Measurements from ENCODE around the gene RNF151. TPM values are rescaled to one million over a fixed set of nuclear protein-coding genes. Genes with fewer than 3 reads are reported as not detected.

RNF151 gene
- total RNA-seq, 1 experiment from 2014 or later, result not detected

GRCh38 chr16:1978476-1979120, 11.9 kb downstream of the RNF151 start:
- CTCF ChIA-PET, result no interaction called here
- ATAC-seq (no peak), DNase-seq (ENCODE audit: low read depth, low spot score) (no peak)
- no peak overlapping the region for H3K27ac ChIP-seq (ENCODE audit: low read length)
- peaks cover 36% of the 10 kb centered on the region for H3K4me1 ChIP-seq (ENCODE audit: control insufficient read depth, insufficient read depth, low read length)
- H3K9me3 ChIP-seq (ENCODE audit: control insufficient read depth, insufficient read depth, low read depth, low read length), result no peaks in the 10 kb centered on the region
- no peaks in the 10 kb centered on the region; the same call in 1 of the 2 replicates for H3K36me3 ChIP-seq (ENCODE audit: control insufficient read depth, insufficient read depth, low read length)
- no peaks in the 10 kb centered on the region for H3K27me3 ChIP-seq (ENCODE audit: control insufficient read depth, insufficient read depth, low read length)
- TF ChIP-seq CTCF (IDR thresholded peaks at IDR 0.05) (no peak), TCF7L2 (IDR thresholded peaks at IDR 0.05; ENCODE audit: low read depth, low read length) (no peak)
- intact Hi-C loops (cut with micrococcal nuclease; ENCODE audit: unreplicated experiment) (no loop called here), in situ Hi-C loops (cut with HindIII; ENCODE audit: low pct_unique_long_range_greater_than_20kb, low sequenced_read_pairs) (no loop called here)
- H3K4me3 ChIP-seq (ENCODE audit: low read depth in 2 of 2, low read length in 2 of 2), result no peak overlapping the region
- POLR2A ChIA-PET, result interaction anchor here (0.5 to 0.7 kb wide), 2 partner anchors 8 to 9 kb away, joined by 3 read pairs; no protein-coding TSS in a partner anchor
- no TSS peak for BruUV-seq (replicated peaks)

GRCh38 chr16:1979271-1980029, 12.8 kb downstream of the RNF151 start:
- ATAC-seq, result peak; percentile 24
- no TSS peak for BruUV-seq (replicated peaks)

GRCh38 chr16:1980030-1980769, 13.5 kb downstream of the RNF151 start:
- ATAC-seq (no peak), DNase-seq (ENCODE audit: low read depth, low spot score) (no peak)
- no peaks in the 10 kb centered on the region for H3K9me3 ChIP-seq (ENCODE audit: control insufficient read depth, insufficient read depth, low read depth, low read length)
- peak overlapping the region in 1 of 2 experiments; percentile 11; a peak in 1 of 4 replicates for H3K4me3 ChIP-seq (ENCODE audit: low read depth in 2 of 2, low read length in 2 of 2)
- TF ChIP-seq, protein P1, sequence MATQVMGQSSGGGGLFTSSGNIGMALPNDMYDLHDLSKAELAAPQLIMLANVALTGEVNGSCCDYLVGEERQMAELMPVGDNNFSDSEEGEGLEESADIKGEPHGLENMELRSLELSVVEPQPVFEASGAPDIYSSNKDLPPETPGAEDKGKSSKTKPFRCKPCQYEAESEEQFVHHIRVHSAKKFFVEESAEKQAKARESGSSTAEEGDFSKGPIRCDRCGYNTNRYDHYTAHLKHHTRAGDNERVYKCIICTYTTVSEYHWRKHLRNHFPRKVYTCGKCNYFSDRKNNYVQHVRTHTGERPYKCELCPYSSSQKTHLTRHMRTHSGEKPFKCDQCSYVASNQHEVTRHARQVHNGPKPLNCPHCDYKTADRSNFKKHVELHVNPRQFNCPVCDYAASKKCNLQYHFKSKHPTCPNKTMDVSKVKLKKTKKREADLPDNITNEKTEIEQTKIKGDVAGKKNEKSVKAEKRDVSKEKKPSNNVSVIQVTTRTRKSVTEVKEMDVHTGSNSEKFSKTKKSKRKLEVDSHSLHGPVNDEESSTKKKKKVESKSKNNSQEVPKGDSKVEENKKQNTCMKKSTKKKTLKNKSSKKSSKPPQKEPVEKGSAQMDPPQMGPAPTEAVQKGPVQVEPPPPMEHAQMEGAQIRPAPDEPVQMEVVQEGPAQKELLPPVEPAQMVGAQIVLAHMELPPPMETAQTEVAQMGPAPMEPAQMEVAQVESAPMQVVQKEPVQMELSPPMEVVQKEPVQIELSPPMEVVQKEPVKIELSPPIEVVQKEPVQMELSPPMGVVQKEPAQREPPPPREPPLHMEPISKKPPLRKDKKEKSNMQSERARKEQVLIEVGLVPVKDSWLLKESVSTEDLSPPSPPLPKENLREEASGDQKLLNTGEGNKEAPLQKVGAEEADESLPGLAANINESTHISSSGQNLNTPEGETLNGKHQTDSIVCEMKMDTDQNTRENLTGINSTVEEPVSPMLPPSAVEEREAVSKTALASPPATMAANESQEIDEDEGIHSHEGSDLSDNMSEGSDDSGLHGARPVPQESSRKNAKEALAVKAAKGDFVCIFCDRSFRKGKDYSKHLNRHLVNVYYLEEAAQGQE (IDR thresholded peaks at IDR 0.05; ENCODE audit: insufficient read depth in 1 of 2, low read depth in 2 of 2, low read length in 1 of 2), result no peak
- TF ChIP-seq POLR2AphosphoS5 (IDR thresholded peaks at IDR 0.05; ENCODE audit: low read depth, low read length) (no peak), CTCF (IDR thresholded peaks at IDR 0.05) (no peak), SIN3A (IDR thresholded peaks at IDR 0.05; ENCODE audit: borderline replicate concordance, insufficient read depth, low read depth, low read length) (no peak), TCF7L2 (IDR thresholded peaks at IDR 0.05; ENCODE audit: low read depth, low read length) (no peak)
- ChIA-PET POLR2A (no interaction called here), CTCF (no interaction called here)
- H3K36me3 ChIP-seq (ENCODE audit: control insufficient read depth, insufficient read depth, low read length), result peaks cover 7% of the 10 kb centered on the region; the same call in 1 of the 2 replicates
- peaks cover 39% of the 10 kb centered on the region for H3K4me1 ChIP-seq (ENCODE audit: control insufficient read depth, insufficient read depth, low read length)
- no TSS peak for BruUV-seq (replicated peaks)
- intact Hi-C loops (cut with micrococcal nuclease; ENCODE audit: unreplicated experiment), result no loop called here
- H3K27me3 ChIP-seq (ENCODE audit: control insufficient read depth, insufficient read depth, low read length), result no peaks in the 10 kb centered on the region
- H3K27ac ChIP-seq (ENCODE audit: low read length), result no peak overlapping the region
- in situ Hi-C loops (cut with HindIII; ENCODE audit: low pct_unique_long_range_greater_than_20kb, low sequenced_read_pairs), result no loop called here

More at GRCh38 chr16:1979271-1980029, 12.8 kb downstream of the RNF151 start:
- H3K9me3 ChIP-seq (ENCODE audit: control insufficient read depth, insufficient read depth, low read depth, low read length), result no peaks in the 10 kb centered on the region
- H3K27me3 ChIP-seq (ENCODE audit: control insufficient read depth, insufficient read depth, low read length), result no peaks in the 10 kb centered on the region
- TF ChIP-seq POLR2AphosphoS5 (IDR thresholded peaks at IDR 0.05; ENCODE audit: low read depth, low read length) (peak; percentile 41; the same call in 1 of the 2 replicates), SIN3A (IDR thresholded peaks at IDR 0.05; ENCODE audit: borderline replicate concordance, insufficient read depth, low read depth, low read length) (no peak)
- in situ Hi-C loops (cut with HindIII; ENCODE audit: low pct_unique_long_range_greater_than_20kb, low sequenced_read_pairs) (no loop called here), intact Hi-C loops (cut with micrococcal nuclease; ENCODE audit: unreplicated experiment) (no loop called here)
- H3K36me3 ChIP-seq (ENCODE audit: control insufficient read depth, insufficient read depth, low read length), result peaks cover under 1% of the 10 kb centered on the region; the same call in 1 of the 2 replicates
- DNase-seq (ENCODE audit: low read depth, low spot score), result no peak
- peaks cover 36% of the 10 kb centered on the region for H3K4me1 ChIP-seq (ENCODE audit: control insufficient read depth, insufficient read depth, low read length)
- ChIA-PET POLR2A (interaction anchor here (0.5 kb wide), 1 partner anchor 9 kb away, joined by 3 read pairs; no protein-coding TSS in a partner anchor), CTCF (no interaction called here)
- H3K4me3 ChIP-seq (ENCODE audit: low read depth in 2 of 2, low read length in 2 of 2), result peak overlapping the region; percentile 4 to 11; a peak in 2 of 4 replicates
- H3K27ac ChIP-seq (ENCODE audit: low read length), result no peak overlapping the region

Measured in Panc1 (cell line).